ENCODE measurements around the gene RBCK1. TPM values are rescaled to one million over a fixed set of nuclear protein-coding genes. Genes with fewer than 3 reads are reported as not detected.

RBCK1 gene
- total RNA-seq, 1 donor from 2014 or later = 101 TPM

- Histone ChIP-seq H3K4me3 (no peak overlapping the region), H3K36me3 (peaks cover 61% of the 10 kb centered on the region), H3K4me1 (no peaks in the 10 kb centered on the region), H3K9me3 (no peaks in the 10 kb centered on the region), H3K27me3 (no peaks in the 10 kb centered on the region), H3K27ac (no peak overlapping the region)
- TF ChIP-seq CTCF (IDR thresholded peaks at IDR 0.05) = no peak
- ATAC-seq (no peak), DNase-seq (no peak)
- intact Hi-C loops (cut with DNase I) = no loop called here
Measured at GRCh38 chr20:421685-422250, 13.7 kb downstream of the RBCK1 start.

- H3K4me3 ChIP-seq = no peak overlapping the region
- peaks cover 76% of the 10 kb centered on the region for H3K36me3 ChIP-seq
- DNase-seq (no peak), ATAC-seq (no peak)
- H3K9me3 ChIP-seq = no peaks in the 10 kb centered on the region
- H3K27ac ChIP-seq = no peak overlapping the region
- TF ChIP-seq CTCF (IDR thresholded peaks at IDR 0.05) = no peak
- H3K27me3 ChIP-seq = no peaks in the 10 kb centered on the region
- intact Hi-C loops (cut with DNase I) = no loop called here
- no peaks in the 10 kb centered on the region for H3K4me1 ChIP-seq
Measured at GRCh38 chr20:426566-426965, 18.5 kb downstream of the RBCK1 start.

GRCh38 chr20:427401-427800 lies 19.3 kb downstream of the RBCK1 start:
- ATAC-seq (no peak), DNase-seq (no peak)
- H3K4me1 ChIP-seq = no peaks in the 10 kb centered on the region
- H3K27ac ChIP-seq = no peak overlapping the region
- no peak for TF ChIP-seq CTCF (IDR thresholded peaks at IDR 0.05)
- no peaks in the 10 kb centered on the region for H3K27me3 ChIP-seq
- H3K4me3 ChIP-seq = no peak overlapping the region
- H3K9me3 ChIP-seq = no peaks in the 10 kb centered on the region
- intact Hi-C loops (cut with DNase I) = no loop called here
- H3K36me3 ChIP-seq = peaks cover 78% of the 10 kb centered on the region

- Histone ChIP-seq H3K27ac (no peak overlapping the region), H3K27me3 (no peaks in the 10 kb centered on the region), H3K4me3 (no peak overlapping the region), H3K36me3 (peaks cover 75% of the 10 kb centered on the region), H3K9me3 (no peaks in the 10 kb centered on the region), H3K4me1 (no peaks in the 10 kb centered on the region)
- no peak for DNase-seq
- no peak for TF ChIP-seq CTCF (IDR thresholded peaks at IDR 0.05)
- ATAC-seq = no peak
- intact Hi-C loops (cut with DNase I) = no loop called here
Measured at GRCh38 chr20:427849-428657, 20.0 kb downstream of the RBCK1 start.

- Histone ChIP-seq H3K9me3 (no peaks in the 10 kb centered on the region), H3K4me3 (no peak overlapping the region), H3K27me3 (no peaks in the 10 kb centered on the region), H3K27ac (no peak overlapping the region), H3K4me1 (no peaks in the 10 kb centered on the region), H3K36me3 (peaks cover 68% of the 10 kb centered on the region)
- intact Hi-C loops (cut with DNase I) = no loop called here
- no peak for DNase-seq
- TF ChIP-seq CTCF (IDR thresholded peaks at IDR 0.05) = no peak
- no peak for ATAC-seq
Measured at GRCh38 chr20:428658-429200, 20.6 kb downstream of the RBCK1 start.
